ENCODE data around the gene ELMO1. TPM values are rescaled to one million over a fixed set of nuclear protein-coding genes. Genes with fewer than 3 reads are reported as not detected.

The ELMO1 gene
- polyA plus RNA-seq, 1 donor (not counting 4 experiments of a cell fraction or from before 2014, with no cell fraction given) = not detected

- Histone ChIP-seq H2AFZ (ENCODE audit: control insufficient read depth, low read length) (no peak overlapping the region), H4K20me1 (ENCODE audit: control insufficient read depth, extremely low read depth, insufficient read depth, low read length) (no peaks in the 10 kb centered on the region), H3K9ac (ENCODE audit: control insufficient read depth, extremely low read depth, insufficient read depth, low read length) (no peak overlapping the region), H3K27me3 (ENCODE audit: control insufficient read depth, extremely low read depth, insufficient read depth, low read length) (no peaks in the 10 kb centered on the region), H3K36me3 (ENCODE audit: control insufficient read depth in 2 of 2, extremely low read depth in 1 of 2, insufficient read depth in 2 of 2, low read length in 2 of 2) (no peaks in the 10 kb centered on the region), H3K9me1 (ENCODE audit: control insufficient read depth, extremely low read depth, insufficient read depth, low read length) (no peaks in the 10 kb centered on the region), H3K4me3 (ENCODE audit: control insufficient read depth in 2 of 3, extremely low read depth in 1 of 3, insufficient read depth in 2 of 3, low read depth in 1 of 3, low read length in 3 of 3) (no peak overlapping the region), H3K4me2 (ENCODE audit: control insufficient read depth, extremely low read depth, insufficient read depth, low read depth, low read length) (no peak overlapping the region), H3K79me2 (ENCODE audit: control insufficient read depth, insufficient read depth, low read length) (no peaks in the 10 kb centered on the region), H3K4me1 (ENCODE audit: control insufficient read depth, extremely low read depth, insufficient read depth, low read length) (no peaks in the 10 kb centered on the region), H3K9me3 (ENCODE audit: control insufficient read depth, low read depth, low read length) (peaks cover 2% of the 10 kb centered on the region), H3K27ac (ENCODE audit: control insufficient read depth, insufficient read depth, low read length) (no peak overlapping the region)
- dilution Hi-C loops (cut with MboI; ENCODE audit: extremely low pct_ligation_motif_present, low sequenced_read_pairs) = no loop called here
- no peak for DNase-seq (ENCODE audit: low read depth, low spot score)
- TF ChIP-seq CTCF (optimal IDR thresholded peaks at IDR 0.05 in 1 of 3, IDR thresholded peaks at IDR 0.05 in 1 of 3, conservative IDR thresholded peaks at IDR 0.05 in 1 of 3; ENCODE audit: extremely low read depth in 1 of 3, insufficient read depth in 2 of 3, low read length in 3 of 3) (no peak), EZH2 (IDR thresholded peaks at IDR 0.05; ENCODE audit: low read length) (no peak)
- no peak for FAIRE-seq
Observed at GRCh38 chr7:36945612-36946400, 502.9 kb downstream of the ELMO1 start.

GRCh38 chr7:36944838-36945237 is 503.8 kb downstream of the ELMO1 start:
- H3K27ac ChIP-seq (ENCODE audit: control insufficient read depth, insufficient read depth, low read length) = no peak overlapping the region
- peaks cover 2% of the 10 kb centered on the region for H3K9me3 ChIP-seq (ENCODE audit: control insufficient read depth, low read depth, low read length)
- H3K4me1 ChIP-seq (ENCODE audit: control insufficient read depth, extremely low read depth, insufficient read depth, low read length) = no peaks in the 10 kb centered on the region
- H3K27me3 ChIP-seq (ENCODE audit: control insufficient read depth, extremely low read depth, insufficient read depth, low read length) = no peaks in the 10 kb centered on the region
- H3K9ac ChIP-seq (ENCODE audit: control insufficient read depth, extremely low read depth, insufficient read depth, low read length) = no peak overlapping the region
- H3K4me2 ChIP-seq (ENCODE audit: control insufficient read depth, extremely low read depth, insufficient read depth, low read depth, low read length) = no peak overlapping the region
- DNase-seq (ENCODE audit: low read depth, low spot score) = no peak
- H3K4me3 ChIP-seq (ENCODE audit: control insufficient read depth in 2 of 3, extremely low read depth in 1 of 3, insufficient read depth in 2 of 3, low read depth in 1 of 3, low read length in 3 of 3) = no peak overlapping the region
- dilution Hi-C loops (cut with MboI; ENCODE audit: extremely low pct_ligation_motif_present, low sequenced_read_pairs) = no loop called here
- H3K9me1 ChIP-seq (ENCODE audit: control insufficient read depth, extremely low read depth, insufficient read depth, low read length) = no peaks in the 10 kb centered on the region
- FAIRE-seq = no peak
- no peaks in the 10 kb centered on the region for H4K20me1 ChIP-seq (ENCODE audit: control insufficient read depth, extremely low read depth, insufficient read depth, low read length)
- TF ChIP-seq CTCF (optimal IDR thresholded peaks at IDR 0.05 in 1 of 3, IDR thresholded peaks at IDR 0.05 in 1 of 3, conservative IDR thresholded peaks at IDR 0.05 in 1 of 3; ENCODE audit: extremely low read depth in 1 of 3, insufficient read depth in 2 of 3, low read length in 3 of 3) (no peak), EZH2 (IDR thresholded peaks at IDR 0.05; ENCODE audit: low read length) (no peak)
- H2AFZ ChIP-seq (ENCODE audit: control insufficient read depth, low read length) = no peak overlapping the region
- H3K79me2 ChIP-seq (ENCODE audit: control insufficient read depth, insufficient read depth, low read length) = no peaks in the 10 kb centered on the region
- H3K36me3 ChIP-seq (ENCODE audit: control insufficient read depth in 2 of 2, extremely low read depth in 1 of 2, insufficient read depth in 2 of 2, low read length in 2 of 2) = no peaks in the 10 kb centered on the region

All from keratinocyte (primary cell).